Upper lobe of left lung (tissue), 6 donors: ENCODE results near the gene PIBF1. TPM values are rescaled to one million over a fixed set of nuclear protein-coding genes. Genes with fewer than 3 reads are reported as not detected.

ENCODE experiments used
- ATAC-seq, 2 donors: fragments of 200-7000 bp; cut with Tn5 transposase; one replicate each; pipeline ENCODE4 v1.9.1; 2022; ENCODE audit warnings: mild to moderate bottlenecking in 2 of 2, moderate library complexity in 2 of 2; ENCODE audit not compliant: low FRiP score in 2 of 2
- DNase-seq, 2 donors: peaks; one replicate each; pipeline ENCODE4 v3.0.0-alpha.2; 2019 to 2020
- H3K27ac ChIP-seq, 4 donors: fragments of 200-600 bp; sonication (generic); one replicate each; pipeline ENCODE4 v1.5.1; 2016 to 2019
- H3K27me3 ChIP-seq, 4 donors: fragments of 200-600 bp; sonication (generic); one replicate each; pipeline ENCODE4 v1.5.1; 2017 to 2019
- H3K36me3 ChIP-seq, 4 donors: fragments of 200-600 bp; sonication (generic); one replicate each; pipeline ENCODE4 v1.5.1; 2016 to 2019
- H3K4me1 ChIP-seq, 4 donors: fragments of 200-600 bp; sonication (generic); one replicate each; pipeline ENCODE4 v1.5.1; 2018 to 2019
- H3K4me3 ChIP-seq, 4 donors: fragments of 200-600 bp; sonication (generic); one replicate each; pipeline ENCODE4 v1.5.1; 2017 to 2019; ENCODE audit warnings: mild to moderate bottlenecking in 2 of 4, moderate library complexity in 1 of 4
- H3K9me3 ChIP-seq, 4 donors: fragments of 200-600 bp; sonication (generic); one replicate each; pipeline ENCODE4 v1.5.1; 2018 to 2019
- CTCF ChIP-seq, 6 experiments: fragments of 450-650 bp in 4 of 6; fragments of 200-600 bp in 2 of 6; sonication (generic) in 2 of 6; IDR thresholded peaks; one replicate each; pipeline ENCODE4 v1.5.1; 2016 to 2019; ENCODE audit warnings: antibody characterized with exemption in 6 of 6
- EP300 ChIP-seq, 4 donors: sonication (generic); formaldehyde crosslinking; IDR thresholded peaks; one replicate each; pipeline ENCODE4 v1.5.1; 2017; ENCODE audit warnings: antibody characterized with exemption in 4 of 4, control low read depth in 2 of 4
- POLR2A ChIP-seq, 4 donors: fragments of 450-650 bp; IDR thresholded peaks; one replicate each; pipeline ENCODE4 v1.5.1; 2016 to 2017; ENCODE audit warnings: antibody characterized with exemption in 4 of 4, mild to moderate bottlenecking in 2 of 4
- POLR2AphosphoS5 ChIP-seq, 2 donors: sonication (generic); formaldehyde crosslinking; IDR thresholded peaks; one replicate each; pipeline ENCODE4 v1.5.1; 2017; ENCODE audit warnings: antibody characterized with exemption in 2 of 2
- WGBS, 2 donors: methylation state at CpG; one replicate each; pipeline ENCODE4 v1.1.5; 2017 to 2018; 5-methylcytosine and 5-hydroxymethylcytosine counted together
- total RNA-seq, 6 donors: library from RNA; depleted of rRNA in 4 of 6; stranded (reverse); fragments of >200 nt in 4 of 6; gene quantifications; one replicate each; pipeline versions ENCODE4 v1.1.0 to v1.2.1, GENCODE V29; 2016 to 2021
- donor health status: DM: no; HTN: no; CAD: no; lungs with moderate emphysema.
- donor health status: DM: no; HTN: yes; CAD: no; lungs with severe emphysema.

Gene PIBF1
- total RNA-seq, 6 donors from 2014 or later = 14.1 to 80.7 (median 21.4) TPM

DNA sequence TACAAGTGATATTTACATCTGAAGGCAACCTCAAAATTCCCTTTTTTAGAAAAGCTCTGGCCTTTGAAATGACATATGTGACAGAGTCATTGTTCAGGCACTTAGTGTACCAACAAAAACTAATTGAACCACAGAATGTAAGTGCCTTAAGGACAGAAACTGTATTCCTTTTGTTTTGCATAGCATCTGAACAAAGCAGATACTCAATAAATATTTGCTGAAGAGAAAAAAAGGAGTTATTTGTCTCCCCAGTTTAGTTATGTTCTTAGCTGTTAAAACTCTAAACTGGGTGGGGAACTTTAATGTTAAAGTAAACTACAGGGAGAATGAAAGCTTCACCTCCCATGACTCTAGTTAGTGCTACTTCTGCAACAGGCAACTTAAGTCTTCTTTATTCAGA lies 220.0 kb downstream of the PIBF1 start:
- peaks cover 0 to 16% (median 6%) of the 10 kb centered on the region in 4 donors for H3K36me3 ChIP-seq
- TF ChIP-seq CTCF (IDR thresholded peaks at IDR 0.05) (no peak), EP300 (IDR thresholded peaks at IDR 0.05) (no peak), POLR2A (IDR thresholded peaks at IDR 0.05) (no peak), POLR2AphosphoS5 (IDR thresholded peaks at IDR 0.05) (no peak)
- H3K4me1 ChIP-seq = no peaks in the 10 kb centered on the region
- no peak overlapping the region for H3K27ac ChIP-seq
- H3K4me3 ChIP-seq = no peak overlapping the region
- DNase-seq (no peak), ATAC-seq (no peak)
- H3K9me3 ChIP-seq = no peaks in the 10 kb centered on the region
- H3K27me3 ChIP-seq = no peaks in the 10 kb centered on the region

GRCh38 chr13:73011751-73012150 lies 229.8 kb downstream of the PIBF1 start:
- DNase-seq (no peak), ATAC-seq (no peak)
- no peak overlapping the region for H3K4me3 ChIP-seq
- no peaks in the 10 kb centered on the region for H3K27me3 ChIP-seq
- H3K36me3 ChIP-seq = peaks cover 0 to 5% (median 0%) of the 10 kb centered on the region in 4 donors
- TF ChIP-seq CTCF (IDR thresholded peaks at IDR 0.05) (no peak), POLR2A (IDR thresholded peaks at IDR 0.05) (no peak), EP300 (IDR thresholded peaks at IDR 0.05) (no peak), POLR2AphosphoS5 (IDR thresholded peaks at IDR 0.05) (no peak)
- H3K27ac ChIP-seq = no peak overlapping the region
- no peaks in the 10 kb centered on the region for H3K4me1 ChIP-seq
- WGBS, 2 donors = 91 to 93% methylated on average over 5 of the region's 5 CpGs
- H3K9me3 ChIP-seq = no peaks in the 10 kb centered on the region

- ATAC-seq (no peak), DNase-seq (no peak)
- H3K36me3 ChIP-seq = peaks cover 0 to 12% (median 0%) of the 10 kb centered on the region in 4 donors
- no peaks in the 10 kb centered on the region for H3K9me3 ChIP-seq
- H3K4me3 ChIP-seq = no peak overlapping the region
- no peak overlapping the region for H3K27ac ChIP-seq
- WGBS, 2 donors = 95 to 100% methylated on average over 1 of the region's 1 CpG
- H3K27me3 ChIP-seq = no peaks in the 10 kb centered on the region
- TF ChIP-seq POLR2AphosphoS5 (IDR thresholded peaks at IDR 0.05) (no peak), EP300 (IDR thresholded peaks at IDR 0.05) (no peak), POLR2A (IDR thresholded peaks at IDR 0.05) (no peak), CTCF (IDR thresholded peaks at IDR 0.05) (no peak)
- H3K4me1 ChIP-seq = no peaks in the 10 kb centered on the region
Observed at GRCh38 chr13:73015805-73016204, 233.9 kb downstream of the PIBF1 start.

DNA sequence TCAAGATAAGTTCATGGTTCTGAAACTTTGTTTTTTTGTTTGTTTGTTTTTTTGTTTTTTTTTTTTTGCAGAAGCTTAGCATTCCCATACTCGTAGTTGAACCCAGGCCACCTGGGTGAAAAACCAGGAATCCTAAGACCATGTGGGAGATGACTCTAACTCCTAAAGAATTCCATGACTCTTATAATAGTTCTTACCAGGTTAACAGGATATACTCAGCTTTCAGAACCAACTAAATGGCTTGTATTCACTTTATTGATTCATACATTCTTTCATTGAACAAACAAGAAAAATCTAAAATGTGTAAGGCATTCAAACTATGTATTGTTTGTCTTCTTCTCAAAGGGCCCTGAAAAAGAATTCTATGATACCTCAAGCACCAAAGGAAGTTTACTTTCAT lies 236.4 kb downstream of the PIBF1 start:
- Histone ChIP-seq H3K4me3 (no peak overlapping the region), H3K27me3 (no peaks in the 10 kb centered on the region), H3K9me3 (no peaks in the 10 kb centered on the region), H3K4me1 (no peaks in the 10 kb centered on the region), H3K36me3 (peaks cover 0 to 12% (median 0%) of the 10 kb centered on the region in 4 donors), H3K27ac (no peak overlapping the region)
- no peak for TF ChIP-seq CTCF (IDR thresholded peaks at IDR 0.05)
- TF ChIP-seq EP300 (IDR thresholded peaks at IDR 0.05) = no peak
- no peak for TF ChIP-seq POLR2A (IDR thresholded peaks at IDR 0.05)
- TF ChIP-seq POLR2AphosphoS5 (IDR thresholded peaks at IDR 0.05) = no peak
- no peak for ATAC-seq
- 68 to 77% methylated on average over 1 of the region's 1 CpG for WGBS, 2 donors
- no peak for DNase-seq

- Histone ChIP-seq H3K27me3 (no peaks in the 10 kb centered on the region), H3K9me3 (no peaks in the 10 kb centered on the region), H3K4me3 (no peak overlapping the region), H3K27ac (no peak overlapping the region), H3K4me1 (no peaks in the 10 kb centered on the region), H3K36me3 (no peaks in the 10 kb centered on the region)
- TF ChIP-seq POLR2AphosphoS5 (IDR thresholded peaks at IDR 0.05) (no peak), CTCF (IDR thresholded peaks at IDR 0.05) (no peak), POLR2A (IDR thresholded peaks at IDR 0.05) (no peak), EP300 (IDR thresholded peaks at IDR 0.05) (no peak)
- ATAC-seq (no peak), DNase-seq (no peak)
- 65 to 76% methylated on average over 5 of the region's 5 CpGs for WGBS, 2 donors
Observed at GRCh38 chr13:73025217-73026012, 243.5 kb downstream of the PIBF1 start.
